NCI-H69 (cell line): ENCODE data around the gene RTP2.

Source experiments
- DNase-seq: peaks from one replicate; lab custom pipeline; 2025; lab: John Stamatoyannopoulos, UW

RTP2 gene

GRCh38 chr3:187667526-187667925, 34.8 kb downstream of the RTP2 start:
- DNase-seq: peak; percentile 64

GRCh38 chr3:187665764-187666402, 36.5 kb downstream of the RTP2 start:
- DNase-seq: no peak

GRCh38 chr3:187665010-187665409, 37.3 kb downstream of the RTP2 start:
- DNase-seq: no peak

GRCh38 chr3:187662848-187663409, 39.4 kb downstream of the RTP2 start:
- DNase-seq: no peak

DNA sequence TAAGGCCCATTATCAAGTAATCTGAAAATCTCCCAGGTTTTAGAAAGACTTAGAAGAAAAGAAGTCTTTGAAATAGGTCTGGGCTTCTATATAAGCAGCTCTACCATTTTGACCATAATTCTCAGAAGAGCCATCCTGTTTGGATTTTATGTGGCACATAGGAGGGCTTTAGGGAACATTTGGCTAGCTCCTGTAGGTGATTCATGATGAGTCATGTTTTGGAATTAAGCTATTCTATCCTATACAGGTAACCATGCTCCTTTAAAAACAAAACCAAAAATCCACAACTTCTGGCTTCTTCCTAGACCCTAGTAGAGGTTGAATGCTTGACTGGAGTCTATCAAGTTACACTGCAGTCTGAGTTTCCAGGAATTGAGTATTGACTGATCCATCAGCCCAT, 41.1 kb downstream of the RTP2 start:
- DNase-seq: no peak

GRCh38 chr3:187651282-187651681, 51.1 kb downstream of the RTP2 start:
- no peak for DNase-seq
